COLO829 (cell line): ENCODE measurements around the gene ATAD1.
A peak's percentile ranks its signal among the peaks of the same experiment; 100 is the strongest.
"Not testable (repeated sequence)": the region's sequence is repeated elsewhere in the genome, so short reads cannot be mapped to it uniquely, and the experiment has no call there.

ENCODE experiments used
- DNase-seq: peaks from one replicate; pipeline ENCODE4 v3.0.0; 2012; ENCODE audit warnings: low spot score

ATAD1 gene, protein sequence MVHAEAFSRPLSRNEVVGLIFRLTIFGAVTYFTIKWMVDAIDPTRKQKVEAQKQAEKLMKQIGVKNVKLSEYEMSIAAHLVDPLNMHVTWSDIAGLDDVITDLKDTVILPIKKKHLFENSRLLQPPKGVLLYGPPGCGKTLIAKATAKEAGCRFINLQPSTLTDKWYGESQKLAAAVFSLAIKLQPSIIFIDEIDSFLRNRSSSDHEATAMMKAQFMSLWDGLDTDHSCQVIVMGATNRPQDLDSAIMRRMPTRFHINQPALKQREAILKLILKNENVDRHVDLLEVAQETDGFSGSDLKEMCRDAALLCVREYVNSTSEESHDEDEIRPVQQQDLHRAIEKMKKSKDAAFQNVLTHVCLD

GRCh38 chr10:87817609-87818504, at the start of gene ATAD1:
Gene ATAD1 (minus strand): TSS chr10:87818226. CDS start chr10:87814599, 3,627 bp downstream.
- peak; percentile 66 for DNase-seq

DNA sequence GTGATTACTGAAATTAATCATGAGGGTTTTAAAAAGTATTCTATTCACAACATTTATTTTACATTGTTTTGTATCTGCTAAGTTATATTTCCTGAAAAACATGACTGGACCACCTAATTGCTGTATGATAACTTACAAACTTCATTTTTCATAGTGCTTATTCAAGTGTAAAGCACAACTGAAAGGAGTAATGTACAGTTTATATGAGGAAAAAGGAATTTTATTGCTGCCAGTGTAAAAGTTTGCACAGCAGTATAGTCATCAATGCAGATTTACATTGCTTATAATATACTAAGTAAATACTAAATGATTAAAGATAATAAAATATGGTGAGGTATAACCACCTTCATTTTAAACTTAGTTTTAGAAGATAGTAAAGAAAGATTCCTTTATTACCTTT, 49.4 kb upstream of the ATAD1 start:
- no peak for DNase-seq

DNA sequence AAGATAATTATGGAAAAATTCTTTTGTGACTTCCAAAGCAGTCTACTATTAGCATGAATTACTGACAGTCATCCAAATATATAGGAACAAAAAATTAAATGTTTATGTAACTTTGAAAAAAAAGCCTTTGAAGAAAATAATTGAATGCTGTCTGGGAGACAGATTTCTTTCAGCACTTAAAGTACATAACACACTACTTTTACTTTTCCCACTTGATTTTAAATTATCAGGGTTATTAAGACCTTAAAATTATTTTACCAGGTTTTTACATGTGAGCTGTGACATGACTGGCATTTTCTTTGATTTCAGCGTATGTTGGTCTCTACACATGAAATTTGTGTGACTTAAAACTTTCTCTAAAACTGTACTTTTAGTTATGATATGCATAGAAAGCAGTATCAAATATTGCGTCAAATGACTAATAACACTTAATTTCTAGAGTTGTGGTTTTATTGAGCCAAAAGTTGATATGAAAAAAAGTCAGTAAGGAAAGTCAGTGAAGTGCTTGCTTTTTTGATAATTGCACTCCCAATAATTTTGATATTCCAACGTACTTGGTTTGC, 48.5 kb upstream of the ATAD1 start:
- no peak for DNase-seq

- no peak for DNase-seq
Measured at GRCh38 chr10:87865241-87865881, 47.3 kb upstream of the ATAD1 start.

DNA sequence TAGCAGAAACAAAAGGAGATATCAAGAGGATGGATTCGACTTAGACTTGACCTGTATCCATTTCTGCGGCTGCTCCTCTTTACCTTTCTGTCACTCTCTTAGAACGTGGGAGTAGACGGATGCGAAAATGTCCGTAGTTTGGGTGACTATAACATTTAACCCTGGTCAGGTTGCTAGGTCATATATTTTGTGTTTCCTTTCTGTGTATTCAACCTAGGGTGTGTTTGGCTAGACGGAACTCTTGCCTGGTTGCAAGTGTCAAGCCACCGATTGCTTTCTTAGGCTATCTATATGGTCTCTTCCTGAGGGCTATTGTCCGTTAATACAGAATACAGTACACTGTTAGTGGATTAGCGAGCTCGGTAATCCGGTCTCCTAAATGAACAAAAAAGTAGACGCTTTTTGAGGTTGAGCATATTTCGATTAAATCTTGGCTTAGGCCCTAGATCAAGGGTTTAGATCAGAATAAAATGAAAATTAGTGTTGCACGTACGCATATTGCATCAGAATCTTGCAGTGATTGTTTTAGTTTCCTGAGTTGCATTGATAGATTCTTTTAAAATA, 46.6 kb upstream of the ATAD1 start:
- no peak for DNase-seq

DNA sequence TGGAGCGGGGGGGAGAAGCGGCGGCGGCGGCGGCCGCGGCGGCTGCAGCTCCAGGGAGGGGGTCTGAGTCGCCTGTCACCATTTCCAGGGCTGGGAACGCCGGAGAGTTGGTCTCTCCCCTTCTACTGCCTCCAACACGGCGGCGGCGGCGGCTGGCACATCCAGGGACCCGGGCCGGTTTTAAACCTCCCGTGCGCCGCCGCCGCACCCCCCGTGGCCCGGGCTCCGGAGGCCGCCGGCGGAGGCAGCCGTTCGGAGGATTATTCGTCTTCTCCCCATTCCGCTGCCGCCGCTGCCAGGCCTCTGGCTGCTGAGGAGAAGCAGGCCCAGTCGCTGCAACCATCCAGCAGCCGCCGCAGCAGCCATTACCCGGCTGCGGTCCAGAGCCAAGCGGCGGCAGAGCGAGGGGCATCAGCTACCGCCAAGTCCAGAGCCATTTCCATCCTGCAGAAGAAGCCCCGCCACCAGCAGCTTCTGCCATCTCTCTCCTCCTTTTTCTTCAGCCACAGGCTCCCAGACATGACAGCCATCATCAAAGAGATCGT, 46.0 kb upstream of the ATAD1 start:
- not testable (repeated sequence) for DNase-seq

DNA sequence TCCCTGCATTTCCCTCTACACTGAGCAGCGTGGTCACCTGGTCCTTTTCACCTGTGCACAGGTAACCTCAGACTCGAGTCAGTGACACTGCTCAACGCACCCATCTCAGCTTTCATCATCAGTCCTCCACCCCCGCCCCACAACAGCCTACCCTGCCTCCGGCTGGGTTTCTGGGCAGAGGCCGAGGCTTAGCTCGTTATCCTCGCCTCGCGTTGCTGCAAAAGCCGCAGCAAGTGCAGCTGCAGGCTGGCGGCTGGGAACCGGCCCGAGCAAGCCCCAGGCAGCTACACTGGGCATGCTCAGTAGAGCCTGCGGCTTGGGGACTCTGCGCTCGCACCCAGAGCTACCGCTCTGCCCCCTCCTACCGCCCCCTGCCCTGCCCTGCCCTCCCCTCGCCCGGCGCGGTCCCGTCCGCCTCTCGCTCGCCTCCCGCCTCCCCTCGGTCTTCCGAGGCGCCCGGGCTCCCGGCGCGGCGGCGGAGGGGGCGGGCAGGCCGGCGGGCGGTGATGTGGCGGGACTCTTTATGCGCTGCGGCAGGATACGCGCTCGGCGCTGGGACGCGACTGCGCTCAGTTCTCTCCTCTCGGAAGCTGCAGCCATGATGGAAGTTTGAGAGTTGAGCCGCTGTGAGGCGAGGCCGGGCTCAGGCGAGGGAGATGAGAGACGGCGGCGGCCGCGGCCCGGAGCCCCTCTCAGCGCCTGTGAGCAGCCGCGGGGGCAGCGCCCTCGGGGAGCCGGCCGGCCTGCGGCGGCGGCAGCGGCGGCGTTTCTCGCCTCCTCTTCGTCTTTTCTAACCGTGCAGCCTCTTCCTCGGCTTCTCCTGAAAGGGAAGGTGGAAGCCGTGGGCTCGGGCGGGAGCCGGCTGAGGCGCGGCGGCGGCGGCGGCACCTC, 45.3 kb upstream of the ATAD1 start, which contains the start of the genes KLLN and PTEN:
Gene KLLN, minus strand, starts transcription at position 481 of the 891 bp plus-strand sequence. CDS start 1,046 bp downstream, outside the sequence.
Gene PTEN, plus strand, starts transcription at position 573 of the 891 bp plus-strand sequence. CDS start 845 bp downstream, outside the sequence.
- peak; percentile 77 for DNase-seq

- no peak for DNase-seq
Measured at GRCh38 chr10:87862679-87863052, 44.6 kb upstream of the ATAD1 start.

GRCh38 chr10:87861953-87862678, 44.1 kb upstream of the ATAD1 start:
- no peak for DNase-seq

DNA sequence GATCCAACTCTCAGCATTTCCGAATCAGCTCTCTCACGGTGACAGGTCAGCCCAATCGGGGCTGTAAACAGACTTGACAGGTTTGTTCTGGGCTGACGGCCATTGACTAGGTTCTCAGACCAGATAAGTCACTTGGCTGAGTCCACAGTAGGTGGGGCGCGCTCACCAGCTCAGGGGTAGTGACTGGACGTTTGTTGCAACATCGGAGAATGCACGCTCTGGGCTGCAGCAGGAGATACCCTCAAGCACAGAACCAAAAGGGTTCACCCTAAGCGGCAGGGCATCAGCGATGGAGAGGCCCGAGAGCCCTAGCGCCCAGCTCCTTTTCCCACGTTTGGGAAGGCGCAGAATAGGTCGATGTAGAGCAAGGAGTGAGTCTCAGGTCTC, 43.5 kb upstream of the ATAD1 start:
- DNase-seq: no peak

DNA sequence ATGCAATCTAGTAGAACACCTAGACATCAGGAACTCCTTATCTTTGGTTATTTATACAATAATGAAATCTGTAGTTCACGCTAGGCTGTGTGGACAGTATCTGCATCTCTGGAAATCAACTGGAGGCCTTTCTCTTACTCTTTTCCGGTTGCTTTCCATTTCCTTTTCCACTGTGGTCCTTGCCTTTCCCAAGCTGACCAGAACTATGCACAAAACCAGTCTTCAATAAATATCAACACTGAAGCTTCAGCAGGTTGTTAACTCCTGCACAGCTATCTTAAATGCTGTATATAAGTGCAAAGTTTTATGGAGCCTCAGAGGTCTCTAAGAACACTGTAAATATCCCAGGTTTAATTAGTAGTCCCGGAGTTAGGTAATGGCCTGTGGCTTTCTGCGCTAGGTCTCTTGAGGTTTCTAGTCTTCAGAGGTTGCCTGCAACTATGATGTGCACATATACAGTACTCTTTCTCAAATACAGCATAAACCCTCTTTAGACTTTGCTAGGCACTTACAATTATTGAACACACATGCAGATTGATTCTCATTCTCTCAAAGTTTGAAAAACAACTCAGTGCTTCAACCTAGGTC, 42.9 kb upstream of the ATAD1 start:
- no peak for DNase-seq

- DNase-seq: peak; percentile 57
Measured at GRCh38 chr10:87860156-87860795, 42.2 kb upstream of the ATAD1 start.

- not testable (repeated sequence) for DNase-seq
Measured at GRCh38 chr10:87855665-87856064, 37.6 kb upstream of the ATAD1 start.

GRCh38 chr10:87855247-87855646, 37.2 kb upstream of the ATAD1 start:
- DNase-seq: not testable (repeated sequence)

GRCh38 chr10:87852089-87852488, 34.1 kb upstream of the ATAD1 start:
- DNase-seq: no peak

GRCh38 chr10:87850742-87851205, 32.7 kb upstream of the ATAD1 start:
- peak; percentile 48 for DNase-seq

- DNase-seq: no peak
Measured at GRCh38 chr10:87849001-87849400, 31.0 kb upstream of the ATAD1 start.

- no peak for DNase-seq
Measured at GRCh38 chr10:87847550-87847949, 29.5 kb upstream of the ATAD1 start.

- DNase-seq: not testable (repeated sequence)
Measured at GRCh38 chr10:87846711-87847110, 28.7 kb upstream of the ATAD1 start.
